OCI-M2 (cell line): ENCODE results near the gene SPACA4.
"Not testable (repeated sequence)": the region's sequence is repeated elsewhere in the genome, so short reads cannot be mapped to it uniquely, and the experiment has no call there.

Experiments
- DNase-seq: peaks from one replicate; lab custom pipeline; 2025; ENCODE audit not compliant: unreplicated experiment; lab: John Stamatoyannopoulos, UW

SPACA4 gene

GRCh38 chr19:48606463-48607358 lies at the start of gene SPACA4:
Gene SPACA4, plus strand, starts transcription at chr19:48606742. Its CDS starts 237 bp downstream, at chr19:48606979.
- no peak for DNase-seq

- no peak for DNase-seq
Measured at GRCh38 chr19:48556825-48557224, 49.7 kb upstream of the SPACA4 start.

DNA sequence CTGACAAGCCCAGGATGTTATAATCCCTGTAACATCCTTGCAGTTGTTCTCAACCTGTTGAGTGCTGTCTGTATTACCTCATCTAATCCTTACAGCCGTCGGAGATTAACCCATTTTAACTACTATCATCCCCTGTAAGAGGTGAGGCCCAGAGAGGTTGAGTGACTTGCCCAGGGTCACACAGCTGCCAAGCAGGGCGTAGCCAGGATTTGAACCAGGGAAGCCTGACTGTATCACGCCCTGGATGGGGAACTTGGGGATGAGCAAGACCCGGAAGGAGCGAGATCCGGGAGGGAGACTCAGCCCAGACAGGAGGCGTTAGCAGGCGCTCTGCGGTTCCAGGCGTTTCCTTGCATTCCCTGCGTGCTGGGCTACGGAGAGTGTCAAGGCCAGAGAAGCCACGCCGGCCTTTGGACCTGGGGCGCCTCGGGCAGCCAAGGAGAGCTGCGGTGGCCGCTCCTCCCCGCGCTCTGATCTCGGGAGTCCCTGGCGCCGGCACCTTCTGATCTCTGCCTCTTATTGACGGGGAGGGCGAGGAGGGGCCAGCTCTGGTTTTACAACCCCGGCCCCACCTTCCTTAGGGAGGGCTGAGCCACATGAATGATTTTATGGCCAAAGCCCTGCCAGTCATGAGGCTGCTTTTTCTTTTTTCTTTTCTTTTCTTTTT lies 48.4 kb upstream of the SPACA4 start:
- DNase-seq, result no peak

- no peak for DNase-seq
Measured at GRCh38 chr19:48560095-48560530, 46.4 kb upstream of the SPACA4 start.

GRCh38 chr19:48561412-48561811 lies 45.1 kb upstream of the SPACA4 start:
- no peak for DNase-seq

- no peak for DNase-seq
Measured at GRCh38 chr19:48565090-48565489, 41.5 kb upstream of the SPACA4 start.

DNA sequence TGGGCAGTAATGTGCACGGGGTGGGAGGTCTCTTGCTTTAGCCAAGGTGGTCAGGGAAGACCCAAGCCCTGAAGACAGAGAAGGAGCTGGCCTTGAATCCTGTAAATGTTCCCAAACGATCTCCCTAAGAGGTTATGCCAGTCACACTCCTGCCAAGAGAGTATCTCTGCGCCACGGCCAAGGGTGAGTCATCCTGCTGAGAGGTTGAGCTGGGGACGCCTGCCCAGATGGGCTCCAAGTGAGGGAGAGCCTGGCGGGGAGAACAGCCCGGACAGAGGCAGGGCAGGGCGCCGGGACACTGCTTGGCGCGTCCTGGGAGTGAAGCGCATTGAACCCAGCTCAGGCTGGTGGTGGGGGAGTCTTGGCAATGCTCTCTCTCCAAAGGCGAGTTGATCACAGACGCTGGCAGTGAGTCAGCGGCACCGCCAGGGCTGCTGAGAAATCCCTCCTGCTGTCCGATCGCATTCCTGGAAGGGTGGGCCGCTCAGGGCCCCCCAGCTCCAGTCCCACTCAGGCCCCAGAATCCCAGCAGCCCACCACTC lies 38.1 kb upstream of the SPACA4 start:
- DNase-seq, result no peak

DNA sequence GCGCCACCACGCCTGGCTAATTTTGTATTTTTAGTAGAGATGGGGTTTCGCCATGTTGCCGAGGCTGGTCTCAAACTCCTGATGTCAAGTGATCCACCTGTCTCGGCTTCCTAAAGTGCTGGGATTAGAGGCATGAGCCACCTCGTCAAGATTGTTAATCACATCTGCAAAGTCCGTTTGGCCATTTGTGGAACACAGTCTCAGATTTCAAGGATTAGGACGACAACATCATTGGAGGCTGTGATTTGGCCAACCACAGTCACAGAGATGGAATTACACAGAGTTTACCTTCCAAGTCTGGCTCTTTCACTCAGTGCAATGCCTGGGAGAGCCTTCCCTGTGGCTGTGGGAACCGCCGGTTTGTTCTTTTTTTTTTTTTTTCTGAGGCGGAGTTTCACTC lies 36.7 kb upstream of the SPACA4 start:
- no peak for DNase-seq

DNA sequence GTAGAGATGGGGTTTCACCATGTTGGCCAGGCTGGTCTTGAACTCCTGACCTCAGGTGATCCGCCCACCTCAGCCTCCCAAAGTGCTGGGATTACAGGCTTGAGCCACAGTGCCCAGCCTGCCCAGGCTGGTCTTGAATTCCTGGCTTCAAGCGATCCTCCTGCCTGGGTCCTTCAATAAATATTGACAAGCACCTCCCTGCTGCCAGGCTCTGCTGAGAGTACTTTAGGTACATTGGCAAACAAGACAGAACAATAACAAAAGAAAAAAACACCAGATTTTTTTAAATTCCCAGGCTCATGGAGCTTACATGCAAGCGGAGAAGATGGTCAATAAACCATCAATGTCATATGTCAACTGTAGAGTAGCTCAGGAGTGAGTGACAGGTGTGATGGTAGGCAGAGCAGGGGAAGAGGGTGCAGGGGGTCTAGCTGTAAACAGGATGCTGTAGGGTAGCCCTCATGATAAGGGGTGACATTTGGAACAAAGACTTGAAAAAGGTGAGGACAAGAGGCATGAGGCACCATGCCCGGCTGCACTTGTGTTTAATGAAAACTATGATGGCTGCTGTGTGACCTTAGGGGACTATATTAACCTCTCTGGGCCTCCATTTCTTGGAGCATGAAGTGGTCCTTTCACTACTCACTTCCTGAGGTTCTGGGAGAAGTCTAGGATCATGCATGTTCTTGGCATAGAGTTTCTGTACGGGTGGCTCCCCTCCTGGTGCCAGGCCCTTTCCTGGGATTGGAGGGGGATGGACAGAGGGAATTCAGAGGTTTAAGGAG lies 35.0 kb upstream of the SPACA4 start:
- no peak for DNase-seq

- DNase-seq, result no peak
Measured at GRCh38 chr19:48573163-48573505, 33.4 kb upstream of the SPACA4 start.

DNA sequence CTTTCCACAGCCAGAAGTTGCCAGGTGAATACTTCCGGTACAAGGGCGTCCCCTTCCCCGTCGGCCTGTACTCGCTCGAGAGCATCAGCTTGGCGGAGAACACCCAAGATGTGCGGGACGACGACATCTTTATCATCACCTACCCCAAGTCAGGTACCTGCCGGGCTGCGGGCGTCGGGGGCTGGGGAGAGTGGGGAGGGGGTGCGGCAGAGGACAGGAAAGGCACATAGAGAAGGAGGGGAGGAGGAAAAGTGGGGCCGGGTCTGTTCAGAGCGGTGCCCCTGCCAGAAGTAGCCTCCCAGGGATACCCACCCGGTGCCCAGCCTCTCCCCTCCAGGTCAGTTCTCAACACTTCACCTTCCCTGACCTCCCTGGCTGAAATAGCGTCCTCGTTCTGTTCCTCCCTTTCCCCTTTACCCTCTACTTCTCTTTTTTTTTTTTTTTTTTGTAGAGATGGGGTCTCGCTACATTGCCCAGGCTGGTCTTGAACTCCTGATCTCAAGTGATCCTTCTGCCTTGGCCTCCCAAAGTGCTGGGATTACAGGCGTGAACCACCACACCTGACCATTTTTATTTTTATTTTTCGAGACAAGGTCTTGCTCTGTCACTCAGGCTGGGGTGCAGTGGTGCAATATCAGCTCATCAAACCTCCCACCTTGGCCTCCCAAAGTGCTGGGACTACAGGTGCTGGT lies 30.5 kb upstream of the SPACA4 start:
- no peak for DNase-seq

GRCh38 chr19:48577908-48578307 lies 28.6 kb upstream of the SPACA4 start:
- not testable (repeated sequence) for DNase-seq

DNA sequence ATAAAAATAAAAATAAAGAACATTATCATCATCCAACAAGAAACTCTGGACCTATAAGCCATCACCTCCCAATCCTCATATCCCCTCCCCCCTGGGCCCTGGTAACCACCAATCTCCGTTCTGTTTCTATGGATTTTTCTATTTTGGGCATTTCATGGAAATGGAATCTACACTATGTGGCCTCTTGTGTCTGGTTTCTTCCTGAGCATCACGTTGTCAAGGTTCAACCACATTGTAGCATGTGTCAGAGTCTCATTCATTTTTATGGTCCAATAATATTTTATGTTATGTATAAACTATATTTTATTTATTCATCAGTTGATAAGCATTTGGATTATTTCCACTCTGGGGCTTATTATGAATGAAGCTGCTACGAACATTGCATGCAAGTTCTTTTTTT lies 27.7 kb upstream of the SPACA4 start:
- DNase-seq, result no peak

GRCh38 chr19:48582168-48582567 lies 24.4 kb upstream of the SPACA4 start:
- DNase-seq, result no peak

- DNase-seq, result no peak
Measured at GRCh38 chr19:48587387-48587786, 19.2 kb upstream of the SPACA4 start.

DNA sequence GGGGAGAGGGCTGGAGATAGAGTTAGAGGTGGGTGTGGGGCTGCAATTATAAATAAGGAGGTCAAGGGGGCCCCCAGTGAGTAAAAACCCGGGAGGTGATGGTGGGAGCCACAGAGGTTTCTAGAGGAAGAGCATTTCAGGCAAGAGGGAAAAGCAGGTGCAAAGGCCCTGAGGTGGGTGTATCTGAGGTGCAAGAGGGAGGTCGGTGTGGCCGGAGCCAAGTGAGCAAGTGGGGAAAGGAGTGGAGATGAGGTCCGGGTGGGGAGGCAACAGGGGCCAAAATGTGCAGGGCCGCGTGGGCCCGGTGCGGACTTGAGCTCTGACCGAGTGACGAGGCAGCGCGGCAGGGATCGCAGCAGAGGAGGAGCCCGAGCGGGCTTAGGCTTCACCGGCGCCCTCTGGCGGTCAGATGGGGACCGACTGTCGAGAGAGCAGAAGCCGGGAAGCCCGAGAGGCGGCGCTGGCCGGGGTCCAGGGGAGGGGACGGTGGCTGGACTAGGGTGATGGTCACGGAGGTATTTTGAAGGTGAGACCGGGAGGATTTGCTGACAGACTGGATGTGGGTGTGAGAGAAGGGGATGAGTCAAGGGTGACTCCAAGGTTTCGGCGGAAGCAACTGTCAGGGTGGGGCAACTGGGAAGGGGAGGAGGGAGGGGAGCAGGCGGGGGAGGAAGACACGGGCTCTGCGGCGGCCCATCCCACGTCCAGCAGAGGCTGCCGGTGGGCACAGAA lies 17.7 kb upstream of the SPACA4 start:
- DNase-seq, result peak; percentile 67

GRCh38 chr19:48591021-48591420 lies 15.5 kb upstream of the SPACA4 start:
- no peak for DNase-seq

DNA sequence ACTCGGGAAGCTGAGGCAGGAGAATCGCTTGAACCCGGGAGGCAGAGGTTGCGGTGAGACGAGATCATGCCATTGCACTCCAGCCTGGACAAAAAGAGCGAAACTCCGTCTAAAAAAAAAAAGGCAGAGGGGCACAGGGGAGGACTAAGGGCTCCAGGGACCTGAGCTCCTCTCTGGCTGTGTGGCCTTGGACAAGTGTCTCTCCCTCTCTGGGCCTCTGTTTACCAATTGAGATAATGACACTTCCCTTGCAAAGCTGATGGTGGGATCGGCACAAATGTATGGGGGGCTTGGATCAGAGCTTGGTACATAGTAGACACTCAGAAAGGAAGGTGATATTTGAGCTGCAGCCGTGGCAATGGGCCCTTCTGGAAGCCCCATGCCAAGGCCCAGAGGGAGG lies 11.4 kb upstream of the SPACA4 start:
- DNase-seq, result no peak

DNA sequence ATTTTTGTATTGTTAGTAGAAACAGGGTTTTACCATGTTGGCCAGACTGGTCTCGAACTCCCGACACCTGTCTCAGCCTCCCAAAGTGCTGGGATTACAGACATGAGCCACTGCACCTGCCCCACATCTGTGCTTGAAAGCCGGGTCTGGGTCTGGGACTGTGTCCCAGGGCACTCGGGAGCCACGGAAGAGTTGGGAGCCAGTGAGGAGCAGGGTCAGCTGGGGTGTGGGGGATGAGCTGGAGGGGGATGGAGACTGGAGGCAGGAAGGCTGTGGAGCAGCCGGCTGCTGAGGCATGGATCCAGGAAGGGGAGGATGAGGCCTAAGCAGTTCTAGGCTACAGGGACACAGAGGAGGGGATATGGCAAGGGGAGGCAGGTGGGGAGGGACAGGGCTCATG lies 10.7 kb upstream of the SPACA4 start:
- DNase-seq, result no peak

DNA sequence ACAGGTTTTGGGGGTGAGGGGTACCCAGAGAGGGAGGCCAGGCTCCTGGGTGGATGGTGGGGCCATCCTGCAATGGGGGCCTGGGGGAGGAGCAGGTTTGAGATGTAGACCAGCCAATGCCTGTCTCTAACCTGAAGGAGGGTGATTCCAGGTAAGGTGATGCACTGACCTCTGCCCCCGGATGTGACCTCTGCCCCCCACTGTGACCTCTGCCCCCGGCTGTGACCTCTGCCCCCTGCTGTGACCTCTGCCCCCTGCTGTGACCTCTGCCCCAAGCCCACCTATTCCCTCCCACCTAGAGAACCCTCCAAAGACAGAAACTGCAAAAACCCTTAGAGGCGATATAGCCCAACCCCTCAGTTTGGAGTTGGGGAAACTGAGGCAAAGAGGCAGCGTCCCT lies 10.3 kb upstream of the SPACA4 start:
- DNase-seq, result no peak
